ENCODE data around the gene ARL15.
"Not testable (repeated sequence)": the region's sequence is repeated elsewhere in the genome, so short reads cannot be mapped to it uniquely, and the experiment has no call there.

The ARL15 gene

GRCh38 chr5:54310433-54311175 lies at the start of gene ARL15:
TSS of gene ARL15 (minus strand) at chr5:54310573.
- peak; percentile 93 for DNase-seq (ENCODE audit: low spot score)

- peak; percentile 78 for DNase-seq (ENCODE audit: low spot score)
These were observed 49.7 kb upstream of the ARL15 start for GRCh38 chr5:54360089-54360488.

- DNase-seq (ENCODE audit: low spot score) = no peak
These were observed 47.2 kb upstream of the ARL15 start for GRCh38 chr5:54357408-54358058.

GRCh38 chr5:54353933-54354564 lies 43.7 kb upstream of the ARL15 start:
- not testable (repeated sequence) for DNase-seq (ENCODE audit: low spot score)

- not testable (repeated sequence) for DNase-seq (ENCODE audit: low spot score)
These were observed 42.2 kb upstream of the ARL15 start for GRCh38 chr5:54352580-54352979.

- no peak for DNase-seq (ENCODE audit: low spot score)
These were observed 37.0 kb upstream of the ARL15 start for GRCh38 chr5:54347221-54347865.

DNA sequence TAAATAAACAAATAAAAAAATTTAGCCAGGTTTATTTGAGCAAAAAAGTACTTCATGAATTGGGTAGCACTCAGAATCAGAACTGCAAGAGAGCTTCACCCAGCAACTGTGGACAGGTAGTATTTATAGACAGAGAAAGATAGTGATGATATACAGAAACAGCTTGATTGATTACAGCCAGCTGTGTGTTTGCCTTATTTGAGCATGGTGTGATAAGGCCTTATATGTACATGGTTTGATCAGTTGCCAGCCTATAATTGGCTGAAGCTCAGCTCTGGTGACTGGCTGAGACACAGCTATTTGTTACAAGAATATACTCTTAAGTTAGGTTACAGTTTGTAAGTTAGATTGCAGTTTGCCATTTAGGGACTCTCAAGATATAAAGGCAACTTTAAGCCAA lies 34.3 kb upstream of the ARL15 start:
- no peak for DNase-seq (ENCODE audit: low spot score)

GRCh38 chr5:54341971-54342370 lies 31.6 kb upstream of the ARL15 start:
- no peak for DNase-seq (ENCODE audit: low spot score)

- no peak for DNase-seq (ENCODE audit: low spot score)
These were observed 27.1 kb upstream of the ARL15 start for GRCh38 chr5:54337523-54337922.

GRCh38 chr5:54332720-54333119 lies 22.3 kb upstream of the ARL15 start:
- no peak for DNase-seq (ENCODE audit: low spot score)

DNA sequence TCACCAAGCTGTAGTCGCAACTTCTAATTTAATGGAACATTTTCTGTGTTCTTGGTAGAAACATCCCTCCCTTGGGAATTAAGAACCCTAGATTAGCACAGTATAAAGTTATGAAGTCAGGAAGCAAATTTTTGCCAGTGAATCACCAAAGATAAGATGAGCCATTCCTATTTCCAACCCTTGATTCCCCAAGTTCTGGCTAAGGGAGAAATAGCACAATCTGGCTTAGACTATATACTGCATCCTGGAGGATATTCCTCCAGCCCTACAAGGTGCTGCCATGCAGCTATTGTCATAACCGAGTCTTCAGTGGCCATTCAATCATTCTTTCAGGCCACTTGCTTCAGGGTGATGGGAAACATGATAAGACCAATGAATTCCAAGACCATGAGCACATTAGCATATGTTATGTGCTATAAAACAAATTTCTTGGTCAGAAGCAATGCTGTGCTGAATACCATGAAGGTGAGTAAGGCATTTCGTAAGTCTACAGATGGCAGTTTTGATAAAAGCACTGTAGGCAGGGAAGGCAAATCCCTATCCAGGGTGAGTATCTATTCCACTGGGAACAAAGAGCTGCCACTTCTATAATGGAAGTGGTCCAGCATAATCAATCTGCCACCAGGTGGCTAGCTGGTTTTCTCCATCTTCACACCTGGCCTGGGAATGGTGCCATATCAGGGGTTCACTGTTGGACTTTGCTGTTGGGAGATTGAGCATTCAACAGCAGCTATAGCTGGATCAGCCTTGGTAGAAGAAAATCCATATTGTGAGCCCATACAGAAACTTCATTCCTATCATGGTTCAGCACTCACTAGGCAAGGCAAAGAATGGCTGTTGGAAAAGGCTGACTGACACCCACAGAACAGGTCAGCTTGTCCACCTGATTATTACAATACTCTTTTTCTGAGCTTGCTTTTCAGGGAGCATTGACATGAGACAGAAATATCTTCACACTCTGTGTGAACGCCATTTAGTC lies 19.6 kb upstream of the ARL15 start:
- no peak for DNase-seq (ENCODE audit: low spot score)

DNA sequence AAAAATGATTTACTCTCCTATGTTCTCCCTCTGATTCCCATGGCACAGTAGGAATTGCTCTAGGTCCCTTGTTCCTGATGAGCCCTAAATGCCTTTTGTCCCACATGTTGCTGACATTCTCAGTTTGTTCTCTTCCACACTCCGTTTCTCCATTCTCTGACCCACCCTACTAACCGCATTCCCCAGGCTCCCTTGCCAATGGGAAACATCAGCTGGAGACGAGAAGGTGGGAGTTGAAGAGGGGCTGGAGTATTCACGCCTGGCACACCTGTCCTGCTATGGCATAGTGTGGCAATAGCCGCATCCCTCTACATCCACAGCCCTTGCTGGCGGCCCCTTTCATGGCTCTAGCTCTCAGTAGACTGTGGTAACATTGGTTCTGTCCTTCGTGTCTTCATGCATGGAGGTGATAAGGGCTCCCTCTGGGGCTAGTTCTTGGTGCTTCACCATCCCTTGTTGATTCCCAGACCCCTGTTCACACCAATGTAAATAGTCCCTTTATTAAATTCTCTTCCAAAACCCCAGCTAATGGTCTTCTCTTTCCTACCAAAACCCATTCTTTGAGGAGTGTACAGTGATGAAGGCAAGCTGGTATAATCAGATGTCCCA lies 16.4 kb upstream of the ARL15 start:
- DNase-seq (ENCODE audit: low spot score) = no peak

- no peak for DNase-seq (ENCODE audit: low spot score)
These were observed 15.4 kb upstream of the ARL15 start for GRCh38 chr5:54325610-54326311.

DNA sequence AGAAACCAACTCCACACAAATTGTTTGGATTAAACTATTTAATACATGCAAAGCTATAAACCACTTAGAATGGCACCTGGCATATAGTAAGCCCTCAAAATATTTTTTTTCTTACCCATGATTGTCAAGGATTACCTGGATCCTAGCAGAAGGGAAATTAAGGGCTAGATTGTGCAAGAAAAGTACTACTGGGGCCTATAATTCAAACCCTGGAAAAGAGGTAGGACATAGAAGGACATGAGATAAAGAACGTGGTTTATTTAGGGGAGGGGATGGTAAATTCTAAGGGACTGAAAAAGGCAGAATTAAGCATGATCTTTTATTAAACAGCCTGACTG lies 14.9 kb upstream of the ARL15 start:
- no peak for DNase-seq (ENCODE audit: low spot score)

DNA sequence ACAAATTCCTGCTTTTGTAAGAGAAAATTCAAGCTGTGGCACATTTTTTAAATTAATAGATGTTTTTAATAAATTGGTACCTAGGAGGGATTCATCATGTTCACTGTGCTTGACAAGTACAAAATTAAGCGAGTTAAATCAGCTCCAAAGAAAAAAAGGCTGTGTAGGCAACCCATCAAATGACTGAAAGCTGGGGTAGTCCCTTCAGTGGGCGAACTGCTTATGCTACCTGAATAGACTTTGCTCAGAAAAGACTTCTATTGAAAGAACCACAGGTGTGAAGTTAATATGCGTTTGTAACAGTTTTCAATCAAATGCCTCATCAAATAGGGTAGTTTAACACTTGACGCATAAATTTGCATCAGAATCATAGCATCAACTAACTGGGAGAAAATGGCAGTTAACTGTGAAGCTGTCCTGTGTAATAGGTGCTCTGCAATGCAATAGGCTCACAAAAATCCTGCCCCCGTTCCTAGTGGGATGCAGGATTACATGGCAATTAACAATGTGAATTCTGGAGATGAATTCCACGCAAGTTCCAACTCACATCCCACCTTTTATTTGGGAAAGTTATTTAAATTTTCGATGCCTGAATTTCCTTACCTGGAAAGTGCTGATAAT lies 14.4 kb upstream of the ARL15 start:
- no peak for DNase-seq (ENCODE audit: low spot score)

GRCh38 chr5:54323495-54323894 lies 13.1 kb upstream of the ARL15 start:
- DNase-seq (ENCODE audit: low spot score) = no peak

GRCh38 chr5:54320256-54320655 lies 9.9 kb upstream of the ARL15 start:
- no peak for DNase-seq (ENCODE audit: low spot score)

- DNase-seq (ENCODE audit: low spot score) = no peak
These were observed 7.3 kb upstream of the ARL15 start for GRCh38 chr5:54317511-54318260.

DNA sequence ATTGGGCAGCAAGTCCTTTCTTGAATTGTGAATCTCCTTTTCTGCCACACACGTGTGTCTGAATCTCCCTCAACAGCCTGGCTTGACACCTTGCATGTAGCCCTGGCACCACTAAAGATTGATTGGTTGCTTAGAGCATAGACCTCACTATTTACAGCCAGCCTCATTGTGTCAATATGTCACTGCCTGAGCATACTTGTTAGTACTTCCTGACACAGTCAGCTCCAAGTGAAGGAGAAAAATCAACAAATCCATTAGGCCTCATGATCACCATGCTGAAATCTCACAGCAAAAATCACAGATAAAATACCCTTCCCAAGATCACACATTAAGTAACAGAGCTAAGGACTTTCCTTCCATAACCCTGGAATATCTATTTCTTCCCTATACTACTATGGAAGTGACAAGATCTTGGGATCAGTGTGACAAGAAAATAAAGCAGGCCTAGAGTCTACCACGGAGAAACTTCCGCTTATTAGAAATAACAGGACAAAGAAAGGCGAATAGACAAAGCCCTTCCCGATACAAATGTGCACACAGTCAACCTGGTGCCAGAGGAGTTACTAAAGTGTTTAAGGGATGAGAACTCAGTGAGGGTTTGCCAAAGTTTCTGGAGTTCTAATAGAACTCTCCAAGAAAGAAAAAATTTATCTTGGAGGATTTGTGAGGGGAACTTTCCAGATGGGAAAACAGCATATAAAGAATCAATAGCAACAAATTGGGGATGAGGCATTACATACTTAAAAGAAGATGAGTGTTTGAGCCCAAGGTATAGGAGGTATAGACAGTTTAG lies 5.6 kb upstream of the ARL15 start:
- DNase-seq (ENCODE audit: low spot score) = no peak
